Measurements from ENCODE around the gene REG1A.

- TF ChIP-seq SUZ12 (IDR thresholded peaks at IDR 0.05; ENCODE audit: extremely low read depth, insufficient read depth, insufficient read length): no peak
- no peak for TF ChIP-seq YY1 (IDR thresholded peaks at IDR 0.05; ENCODE audit: insufficient read depth, insufficient read length)
Measured at GRCh38 chr2:79087785-79088364, 32.4 kb upstream of the REG1A start, which contains the start of gene REG1B.
